NCI-H146 treated with DMSO at 0.1 percent for 48 hours (cell line): Measurements from ENCODE around the gene MYO18B.
A peak's percentile ranks its signal among the peaks of the same experiment; 100 is the strongest.

Experiments
- DNase-seq: peaks from one replicate; lab custom pipeline; 2025; ENCODE audit not compliant: unreplicated experiment; lab: John Stamatoyannopoulos, UW

MYO18B gene

DNA sequence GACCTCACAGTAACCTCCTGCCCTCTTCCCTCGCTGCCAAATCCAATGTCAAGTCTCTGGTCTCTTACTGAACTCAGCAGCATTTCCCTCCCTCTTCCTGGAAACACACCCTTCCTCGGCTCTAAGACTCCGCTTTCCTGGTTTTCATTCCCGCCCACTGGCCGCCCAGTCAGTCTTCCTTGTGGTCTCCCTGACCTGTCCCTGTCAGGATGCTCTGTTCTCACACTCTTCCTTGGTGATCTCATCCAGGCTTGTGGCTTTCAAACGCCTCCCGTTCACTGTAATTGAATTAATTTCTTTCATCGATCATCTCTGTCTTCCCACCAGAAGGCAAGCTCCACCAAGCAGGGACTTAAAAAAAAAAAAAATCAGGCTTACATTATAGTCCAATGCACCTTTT lies 33.5 kb downstream of the MYO18B start:
- DNase-seq, result no peak

DNA sequence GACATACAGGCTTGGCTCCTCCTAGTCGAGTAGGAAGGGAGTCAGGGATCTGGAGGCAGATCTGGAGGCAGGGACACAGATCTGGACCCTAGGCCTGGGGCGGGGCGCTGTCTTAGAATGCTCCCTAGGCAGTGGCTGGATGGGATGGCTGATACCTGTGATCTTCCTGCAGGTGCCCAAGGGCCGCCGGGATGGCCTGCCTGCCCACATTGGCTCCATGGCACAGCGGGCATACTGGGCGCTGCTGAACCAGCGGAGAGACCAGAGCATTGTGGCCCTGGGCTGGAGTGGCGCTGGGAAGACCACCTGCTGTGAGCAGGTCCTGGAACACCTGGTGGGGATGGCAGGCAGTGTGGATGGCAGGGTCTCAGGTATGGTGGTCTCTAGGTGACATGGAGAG lies 35.4 kb downstream of the MYO18B start:
- no peak for DNase-seq

DNA sequence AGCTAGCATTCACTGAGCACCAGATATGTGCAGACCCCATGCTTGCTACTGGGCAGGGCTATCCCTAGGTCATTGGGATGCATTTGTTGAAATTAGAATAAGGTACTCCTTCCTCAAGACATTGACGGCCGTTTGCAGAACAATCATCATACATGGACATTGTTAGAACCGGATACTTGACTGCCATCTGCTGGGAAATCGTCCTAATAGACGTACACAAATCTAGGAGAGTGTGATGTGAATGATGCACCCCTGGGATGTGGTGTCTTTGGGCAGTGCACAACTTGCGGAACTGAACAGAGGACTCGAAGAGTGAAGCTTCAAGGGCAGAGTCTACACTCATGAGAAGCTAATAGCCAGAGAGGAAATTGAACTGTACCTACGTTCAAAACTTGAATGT lies 35.9 kb downstream of the MYO18B start:
- DNase-seq, result peak; percentile 5

DNA sequence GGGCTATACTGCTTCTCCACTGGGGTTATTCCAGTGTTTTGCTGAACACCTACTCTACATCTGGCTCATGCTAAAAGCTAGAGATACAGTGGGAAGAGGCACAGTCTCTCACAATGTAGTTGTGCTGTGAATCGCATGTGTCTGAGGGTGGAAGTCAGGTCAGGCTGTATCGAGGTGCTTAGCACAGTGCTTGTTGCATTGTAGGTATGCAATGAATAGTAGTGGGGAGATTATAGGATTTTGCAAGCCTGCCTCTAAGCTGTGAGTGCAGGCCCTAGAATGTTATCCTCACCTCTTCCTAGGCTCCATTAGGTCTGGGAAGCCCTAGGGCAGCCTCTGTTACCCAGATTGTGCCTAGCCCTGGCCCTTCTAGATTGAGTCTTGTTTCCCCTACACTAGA lies 37.4 kb downstream of the MYO18B start:
- DNase-seq, result no peak

DNA sequence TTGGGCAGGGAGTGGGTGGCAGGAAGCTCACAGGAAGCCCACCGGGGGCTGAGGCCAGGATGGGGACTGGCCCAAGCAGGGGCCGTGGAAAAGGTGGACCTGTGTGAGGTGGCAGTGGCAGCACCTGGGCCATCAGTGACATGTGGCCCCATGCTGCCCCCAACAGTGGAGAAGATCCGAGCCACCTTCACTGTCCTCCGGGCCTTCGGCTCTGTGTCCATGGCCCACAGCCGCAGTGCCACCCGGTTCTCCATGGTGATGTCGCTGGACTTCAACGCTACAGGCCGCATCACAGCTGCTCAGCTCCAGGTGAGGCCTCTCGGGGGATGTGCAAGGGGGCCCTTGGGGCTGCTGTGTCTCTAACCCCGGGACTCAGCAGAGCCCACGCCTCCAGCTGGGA lies 37.9 kb downstream of the MYO18B start:
- no peak for DNase-seq

DNA sequence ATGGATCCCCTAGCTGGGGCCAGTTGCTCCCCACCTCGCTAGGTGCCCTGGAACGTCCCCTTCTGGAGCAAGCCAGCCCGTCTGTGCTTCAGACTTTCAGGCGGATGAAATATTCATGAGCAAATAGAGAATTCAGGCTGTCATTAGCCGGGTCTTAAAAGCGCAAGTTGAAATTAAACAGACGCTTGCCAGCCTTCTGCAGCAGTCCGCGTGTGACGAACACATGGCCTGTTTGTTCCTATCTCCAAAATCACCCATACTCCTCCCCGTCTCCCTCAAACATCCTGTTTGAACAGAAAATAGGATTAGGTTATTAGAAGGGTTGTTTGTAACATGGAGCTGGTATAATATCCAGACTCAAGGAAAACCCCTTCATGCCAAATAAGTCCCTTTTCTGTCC lies 38.7 kb downstream of the MYO18B start:
- DNase-seq, result no peak

DNA sequence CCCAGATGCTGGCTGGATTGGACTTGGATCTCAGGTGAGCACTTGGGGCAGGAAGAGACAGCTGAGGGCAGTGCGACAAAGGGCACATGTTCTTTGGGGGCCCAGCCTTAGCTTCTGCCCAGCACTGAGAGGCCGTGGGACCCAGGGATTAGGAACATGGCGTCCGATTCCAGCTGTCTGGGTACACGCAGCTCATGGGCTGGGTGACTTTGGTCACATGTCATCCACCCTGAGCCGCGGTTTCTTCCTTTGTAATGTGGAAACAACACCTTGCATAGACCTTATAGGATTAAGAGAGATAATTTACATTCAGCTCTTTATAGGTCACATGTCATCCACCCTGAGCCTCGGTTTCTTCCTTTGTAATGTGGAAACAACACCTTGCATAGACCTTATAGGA lies 39.8 kb downstream of the MYO18B start:
- DNase-seq, result no peak

DNA sequence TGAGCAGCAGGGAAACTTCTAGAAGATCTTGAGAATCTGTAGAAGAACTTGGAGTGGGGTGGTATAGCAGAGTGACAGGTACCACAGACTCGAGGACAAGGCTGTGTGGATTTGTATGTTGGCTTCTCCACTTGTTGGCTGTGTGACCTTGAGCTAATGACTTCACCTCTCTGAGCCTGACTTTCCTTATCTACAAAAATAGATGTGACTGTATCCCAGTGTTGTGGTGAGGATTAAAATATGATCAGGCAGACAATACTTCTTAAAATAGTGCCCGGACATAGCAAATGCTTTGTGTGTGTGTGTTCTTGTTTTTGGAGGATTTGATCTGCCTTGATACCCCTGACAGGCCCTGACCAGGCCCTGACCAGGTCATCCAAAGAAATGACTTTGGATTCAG lies 40.8 kb downstream of the MYO18B start:
- DNase-seq, result no peak

DNA sequence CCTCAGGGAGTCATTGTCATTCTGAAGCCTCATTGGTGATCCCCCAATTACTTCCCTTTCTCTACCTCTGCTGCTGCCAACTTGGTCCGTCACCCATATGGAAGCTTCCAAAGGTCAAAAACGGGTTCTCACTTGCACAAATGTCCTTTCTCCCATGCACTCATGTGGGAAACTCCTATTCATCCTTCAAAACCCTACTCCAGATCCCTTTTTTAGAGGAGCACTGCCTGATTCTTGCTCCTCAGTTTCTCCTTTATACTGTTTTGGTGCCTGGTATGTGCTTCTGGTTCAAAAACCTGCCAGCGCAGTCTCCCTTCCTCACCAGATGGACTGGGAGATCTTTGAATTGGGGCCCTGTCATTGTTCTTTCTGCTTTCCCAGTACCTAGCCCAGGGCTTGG lies 41.9 kb downstream of the MYO18B start:
- no peak for DNase-seq

DNA sequence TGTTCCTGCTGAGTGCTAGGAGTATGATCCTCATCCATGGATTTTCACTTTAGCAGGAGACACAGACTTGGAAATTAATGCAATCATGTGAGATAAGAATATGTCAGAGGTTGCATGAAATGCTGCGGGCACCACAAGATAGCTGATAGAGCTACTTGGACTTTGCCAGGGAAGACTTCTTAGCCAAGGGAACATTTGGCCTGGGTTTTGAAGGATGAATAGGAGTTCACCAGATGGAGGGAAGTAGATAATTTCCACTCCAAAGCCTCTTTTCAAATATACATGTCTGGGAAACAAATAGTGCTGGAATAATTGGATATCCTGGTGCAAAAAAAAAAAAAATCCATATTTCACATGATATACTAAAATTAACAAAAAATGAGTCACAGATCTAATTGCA lies 44.2 kb downstream of the MYO18B start:
- DNase-seq, result no peak

DNA sequence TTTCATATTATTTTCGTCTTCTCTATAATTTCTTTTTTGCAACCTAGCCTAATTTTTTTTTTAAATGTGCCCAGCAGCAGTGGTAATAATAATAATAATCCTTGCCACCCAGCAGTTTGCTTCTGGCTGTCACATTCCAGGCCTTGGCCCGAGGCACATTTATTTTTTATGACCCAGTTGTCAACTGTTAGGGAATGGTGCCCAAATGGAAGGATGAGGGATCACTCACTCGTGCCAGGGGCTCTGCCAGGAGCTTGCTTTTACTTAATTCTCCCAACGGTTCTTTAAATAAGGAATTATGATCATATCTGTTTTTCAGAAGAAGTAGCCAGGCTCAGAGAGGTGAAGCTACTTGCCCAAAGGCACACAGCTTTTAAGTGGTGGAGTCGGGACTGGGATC lies 49.6 kb downstream of the MYO18B start:
- no peak for DNase-seq

DNA sequence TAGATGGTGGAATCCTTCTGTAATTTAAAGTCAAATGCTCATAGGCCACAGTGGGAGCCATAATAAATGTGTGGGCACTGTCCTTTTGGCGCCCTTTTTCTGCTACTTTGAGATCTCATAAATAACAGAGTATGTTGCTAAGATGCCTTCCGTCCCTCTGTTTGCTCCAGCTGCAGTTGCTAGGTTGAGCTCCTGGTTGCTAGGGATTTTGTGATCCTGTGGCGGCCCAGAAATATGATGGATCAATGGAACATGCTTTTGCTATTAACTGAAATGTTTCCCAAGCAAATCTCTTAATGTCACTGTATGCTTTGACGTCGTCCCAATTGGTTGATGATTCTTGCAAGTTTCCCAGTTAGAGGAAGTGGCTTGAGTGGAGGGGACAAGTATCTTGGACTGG lies 53.5 kb downstream of the MYO18B start:
- no peak for DNase-seq

DNA sequence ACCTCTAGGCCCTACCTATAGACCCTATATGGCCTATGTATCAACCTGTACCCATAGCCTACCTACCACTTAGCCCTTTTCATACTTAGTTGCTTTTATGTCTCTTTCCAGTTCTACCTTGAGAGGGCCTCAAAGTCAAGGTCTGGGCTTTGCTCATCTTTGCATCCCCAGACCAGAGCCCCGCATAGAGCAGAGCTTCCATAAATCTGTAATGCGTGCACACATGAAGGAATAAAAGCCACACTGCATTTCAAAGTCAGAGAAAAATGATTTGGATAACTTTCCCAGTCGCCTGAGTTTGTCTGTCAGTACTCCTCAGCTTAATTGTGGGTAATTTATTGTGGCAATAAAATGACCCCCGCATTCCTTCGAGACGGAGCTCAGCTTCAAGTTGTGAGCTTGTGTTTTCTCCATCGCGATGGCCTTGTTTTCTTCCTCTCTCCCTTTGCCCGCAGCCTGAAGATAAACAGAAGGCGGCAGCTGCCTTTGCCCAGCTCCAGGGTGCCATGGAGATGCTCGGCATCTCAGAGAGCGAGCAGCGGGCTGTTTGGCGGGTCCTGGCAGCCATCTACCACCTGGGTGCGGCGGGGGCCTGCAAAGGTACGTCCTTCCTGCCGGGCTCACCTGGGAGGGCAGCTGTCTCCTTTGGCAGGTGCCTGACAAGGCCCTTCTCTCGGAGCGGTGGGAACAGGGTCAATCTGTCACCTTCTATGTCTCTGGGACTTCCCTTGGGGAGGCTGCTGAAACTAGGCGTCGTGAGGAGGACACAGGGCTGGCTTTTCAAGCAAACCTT lies 55.7 kb downstream of the MYO18B start:
- DNase-seq, result peak; percentile 40

DNA sequence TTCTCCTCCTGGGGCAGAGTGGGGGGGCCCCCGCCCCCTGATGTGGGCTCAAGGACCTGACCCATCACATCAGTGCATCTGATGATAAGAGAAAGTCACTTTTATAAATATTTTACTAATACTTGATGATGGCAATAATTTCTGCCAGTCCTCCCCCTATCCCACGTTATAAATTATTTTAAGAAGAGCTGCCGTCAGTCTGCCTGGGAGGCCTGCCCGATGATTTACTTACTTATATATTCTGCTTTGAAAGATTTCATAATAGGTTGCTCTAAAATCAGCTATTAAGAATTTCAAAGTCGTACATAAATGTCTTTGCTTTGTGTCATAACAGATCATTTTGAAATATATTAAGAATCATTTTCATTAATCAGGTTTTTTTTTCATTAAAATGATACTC lies 58.8 kb downstream of the MYO18B start:
- no peak for DNase-seq

DNA sequence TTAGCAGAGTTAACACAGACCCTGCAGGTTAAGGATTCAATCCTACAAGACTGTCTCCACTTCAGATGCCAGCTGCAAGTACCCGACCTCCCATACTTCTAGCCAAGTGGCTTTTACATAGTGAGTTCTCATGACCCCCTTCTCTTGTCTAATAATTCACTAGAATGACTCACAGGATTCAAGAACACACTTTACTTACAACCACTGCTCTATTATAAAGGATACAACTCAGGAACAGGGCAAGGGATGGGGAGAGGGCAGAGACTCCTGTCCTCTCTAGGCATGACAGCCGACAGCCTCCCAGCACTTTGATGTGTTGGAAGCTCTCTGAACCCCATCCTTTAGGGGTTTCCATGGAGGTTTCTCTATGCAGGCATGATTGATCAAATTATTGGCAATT lies 60.0 kb downstream of the MYO18B start:
- no peak for DNase-seq

DNA sequence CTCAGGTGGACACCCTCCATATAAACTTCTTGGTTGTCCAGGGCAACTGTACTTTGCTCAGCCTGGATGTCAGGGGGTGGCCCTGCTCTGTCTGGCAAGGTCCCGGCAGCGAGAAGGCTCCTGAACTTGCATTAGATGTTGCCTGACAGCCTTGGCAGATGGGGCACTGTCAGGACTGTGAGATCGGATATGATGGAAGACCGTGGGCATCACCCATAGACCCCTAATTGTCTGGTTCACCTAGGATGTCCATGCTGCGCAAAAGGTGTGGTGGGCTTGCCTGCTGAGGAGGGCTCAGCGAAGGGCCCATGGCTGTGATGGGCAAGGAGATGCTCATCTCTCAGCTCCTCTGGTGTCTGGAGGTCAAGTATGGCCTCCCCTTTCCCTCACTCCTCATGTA lies 62.7 kb downstream of the MYO18B start:
- DNase-seq, result no peak

DNA sequence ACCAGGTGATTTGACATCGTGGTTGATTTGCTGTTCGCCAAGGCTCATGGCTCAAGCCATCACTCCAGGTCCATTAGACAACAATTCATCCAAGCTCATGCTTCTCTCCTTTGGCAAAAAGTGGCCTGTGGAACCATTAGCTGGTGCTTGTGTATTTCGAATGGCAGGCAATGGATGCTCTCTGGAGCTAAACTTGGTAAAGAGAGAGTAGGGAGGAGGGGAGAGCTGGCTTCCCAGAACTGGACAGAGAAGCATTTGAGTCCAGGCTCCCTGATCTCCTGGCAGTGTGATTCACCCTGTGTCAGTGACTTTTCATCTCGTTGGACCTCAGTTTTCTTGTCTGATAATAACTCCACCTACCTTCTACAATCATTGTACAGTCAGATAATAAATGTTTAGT lies 64.6 kb downstream of the MYO18B start:
- DNase-seq, result no peak

DNA sequence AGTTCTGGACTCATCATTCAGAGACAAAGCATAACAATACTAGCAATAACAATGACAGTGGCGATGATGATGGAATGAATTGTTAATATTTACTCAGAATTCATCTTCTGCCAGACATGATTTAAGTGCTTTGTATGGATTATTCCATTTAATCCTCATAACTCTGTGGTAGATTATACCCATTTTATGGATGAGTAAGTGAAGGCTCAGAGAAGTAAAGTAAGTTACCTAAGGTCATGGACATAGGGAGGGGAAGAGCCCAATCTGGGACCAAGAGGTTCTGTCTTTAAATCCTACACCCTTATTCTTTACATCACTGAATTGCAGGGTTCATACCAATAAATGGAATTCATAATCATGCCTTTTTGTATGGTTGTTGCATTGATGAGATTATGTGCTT lies 72.7 kb downstream of the MYO18B start:
- no peak for DNase-seq

DNA sequence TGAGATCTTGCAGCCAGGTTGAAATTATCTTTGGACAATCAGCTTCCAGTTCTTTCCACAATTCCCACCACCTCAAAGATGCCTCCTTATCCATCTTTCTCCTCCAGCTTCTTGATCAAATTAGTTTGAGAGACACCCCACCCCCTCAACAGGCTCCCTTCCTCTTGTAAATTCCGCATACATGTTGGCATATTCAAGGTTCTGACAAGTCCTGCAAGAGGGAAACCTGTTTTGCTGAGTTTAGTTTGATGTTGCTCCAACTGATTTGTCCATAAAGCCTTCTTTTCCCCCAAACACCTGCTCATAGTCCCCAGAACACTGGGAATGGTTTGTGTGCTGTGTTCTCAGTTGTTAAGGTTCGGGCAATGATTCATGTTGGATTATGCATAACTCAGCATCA lies 73.6 kb downstream of the MYO18B start:
- no peak for DNase-seq

DNA sequence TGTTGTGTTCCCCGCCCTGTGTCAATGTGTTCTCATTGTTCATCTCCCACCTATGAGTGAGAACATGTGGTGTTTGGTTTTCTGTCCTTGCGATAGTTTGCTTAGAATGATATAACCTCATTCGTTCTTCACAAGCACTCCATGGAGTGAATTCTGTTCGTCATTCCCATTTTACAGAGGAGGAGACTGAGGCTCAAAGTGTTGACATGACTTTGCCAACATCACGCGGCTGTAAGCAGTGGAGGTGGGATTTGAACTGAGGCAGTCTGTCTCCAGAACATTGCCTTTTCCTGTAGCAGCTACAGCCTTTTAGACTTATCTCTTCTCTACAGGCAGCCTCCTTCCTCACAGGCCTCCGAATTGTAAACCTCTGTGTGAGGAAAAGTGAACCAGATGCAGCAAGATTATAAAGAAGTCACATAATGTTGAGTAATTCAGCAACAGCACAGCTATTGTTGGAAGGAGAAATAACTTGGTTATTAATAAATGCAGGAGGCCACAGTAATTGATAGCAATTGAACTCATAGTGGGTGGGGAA lies 74.6 kb downstream of the MYO18B start:
- no peak for DNase-seq

DNA sequence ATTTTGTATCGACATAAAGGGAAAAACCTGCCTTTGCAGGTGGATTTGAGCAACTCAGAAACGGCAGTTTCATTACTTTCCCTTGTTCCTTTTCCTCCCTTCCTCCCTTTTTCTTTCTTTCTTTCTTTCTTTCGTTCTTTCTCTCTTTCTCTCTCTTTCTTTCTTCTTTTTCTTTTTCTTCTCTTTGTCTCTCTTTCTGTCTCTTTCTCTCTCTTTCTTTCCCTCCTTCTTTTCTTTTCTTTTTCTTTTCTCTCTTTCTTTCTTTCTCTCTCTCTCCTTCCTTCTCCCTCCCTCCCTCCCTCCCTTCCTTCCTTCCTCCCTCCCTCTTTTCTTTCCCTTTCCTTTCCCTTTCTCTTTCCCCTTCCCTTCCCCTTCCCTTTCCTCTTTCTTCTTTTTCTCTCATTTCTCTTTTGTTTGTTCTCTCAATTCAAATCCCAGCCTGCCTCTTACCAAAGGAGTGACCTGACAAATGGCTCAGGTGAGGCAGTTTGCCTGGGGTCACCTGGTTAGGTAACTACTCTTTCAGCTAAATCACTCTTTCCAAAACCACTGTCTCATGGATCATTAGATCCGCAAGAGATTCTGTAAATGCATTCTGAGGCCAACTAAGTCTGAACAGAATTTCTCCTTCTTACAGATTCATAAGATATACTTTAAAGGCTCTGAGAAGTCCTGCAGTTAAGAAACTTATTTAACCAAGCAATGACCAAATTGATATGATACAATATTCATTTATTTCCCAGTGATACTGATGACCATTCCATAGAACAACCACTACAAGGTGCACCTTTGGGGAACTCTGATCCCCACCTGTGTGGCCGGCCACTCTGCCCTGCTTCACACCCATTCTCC lies 75.3 kb downstream of the MYO18B start:
- DNase-seq, result no peak

DNA sequence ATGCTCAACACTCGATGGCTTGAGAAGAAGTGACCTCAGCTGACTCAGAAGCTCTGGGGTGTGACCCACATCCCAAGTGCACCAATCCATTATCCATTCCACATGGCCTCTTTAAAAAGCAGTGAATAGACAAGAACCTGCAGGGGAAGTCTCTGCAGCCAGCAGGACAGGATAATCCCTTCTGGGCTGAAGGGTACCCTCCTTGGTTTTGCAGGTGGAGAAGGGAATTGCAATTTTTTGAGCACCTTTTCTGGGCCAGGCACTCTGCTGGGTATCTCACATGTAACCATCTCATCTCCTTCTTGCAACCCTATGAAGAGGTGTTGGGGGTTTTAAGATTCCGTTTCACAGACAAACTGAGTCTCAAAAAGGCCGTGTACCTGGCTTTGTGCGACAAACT lies 76.6 kb downstream of the MYO18B start:
- no peak for DNase-seq
